Inferior parietal cortex (tissue), 1 donor: ENCODE measurements around the gene NUCB1.

Source experiments
- DNase-seq: peaks from one replicate; pipeline ENCODE4 v3.0.0-alpha.2; 2016; ENCODE audit errors: extremely low spot score

The NUCB1 gene

DNA sequence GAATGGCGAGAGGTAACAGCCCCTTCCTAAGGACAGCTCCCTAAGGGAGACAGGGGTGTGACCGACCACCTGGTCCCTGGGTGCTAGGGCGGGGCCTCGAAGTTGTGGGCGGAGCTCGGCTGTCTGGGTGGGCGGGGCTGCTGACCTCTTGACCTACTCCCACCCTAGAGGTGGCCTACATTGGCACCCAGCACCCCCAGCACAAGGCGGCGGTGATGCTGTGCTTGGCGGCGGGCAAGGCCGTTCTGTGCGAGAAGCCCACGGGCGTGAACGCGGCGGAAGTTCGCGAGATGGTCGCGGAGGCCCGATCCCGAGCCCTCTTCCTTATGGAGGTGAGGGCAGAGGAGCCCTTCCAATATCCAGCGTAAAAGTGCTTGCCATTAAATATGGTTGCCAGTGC, 35.8 kb downstream of the NUCB1 start:
- DNase-seq, result no peak

DNA sequence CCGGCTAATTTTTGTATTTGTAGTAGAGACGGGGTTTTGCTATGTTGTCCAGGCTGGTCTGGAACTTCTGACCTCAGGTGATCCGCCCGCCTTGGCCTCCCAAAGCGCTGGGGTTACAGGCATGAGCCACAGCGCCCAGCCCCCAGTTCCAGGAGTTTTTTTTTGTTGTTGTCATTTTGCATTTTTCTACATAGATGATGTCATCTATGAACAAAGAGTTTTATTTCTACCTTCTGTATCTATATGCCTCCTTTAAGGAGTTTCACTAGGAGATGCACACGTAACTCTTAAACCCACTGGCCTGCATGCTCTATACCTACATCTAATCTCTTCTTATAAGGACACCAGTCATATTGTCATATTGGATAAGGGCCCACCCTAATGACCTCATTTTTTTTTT, 38.1 kb downstream of the NUCB1 start:
- no peak for DNase-seq

DNA sequence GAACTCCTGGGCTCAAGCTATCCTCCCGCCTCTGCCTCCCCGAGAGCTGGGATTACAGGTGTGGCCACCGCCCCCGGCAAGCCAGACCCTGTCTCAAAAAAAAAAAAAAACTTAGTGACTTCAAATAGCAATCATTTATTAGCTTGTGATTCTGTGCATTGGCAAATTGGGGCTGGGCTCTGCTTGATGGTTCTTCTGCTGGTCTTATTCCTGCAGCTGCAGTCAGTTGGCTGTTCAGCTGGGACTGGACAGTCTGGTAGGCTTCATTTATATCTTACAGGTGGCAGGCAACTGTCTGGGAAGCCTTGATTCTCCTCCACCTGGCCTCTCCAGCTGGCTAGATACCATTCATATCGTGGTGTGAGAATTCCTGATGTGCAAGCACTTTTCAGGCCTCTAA, 40.8 kb downstream of the NUCB1 start:
- DNase-seq, result no peak

DNA sequence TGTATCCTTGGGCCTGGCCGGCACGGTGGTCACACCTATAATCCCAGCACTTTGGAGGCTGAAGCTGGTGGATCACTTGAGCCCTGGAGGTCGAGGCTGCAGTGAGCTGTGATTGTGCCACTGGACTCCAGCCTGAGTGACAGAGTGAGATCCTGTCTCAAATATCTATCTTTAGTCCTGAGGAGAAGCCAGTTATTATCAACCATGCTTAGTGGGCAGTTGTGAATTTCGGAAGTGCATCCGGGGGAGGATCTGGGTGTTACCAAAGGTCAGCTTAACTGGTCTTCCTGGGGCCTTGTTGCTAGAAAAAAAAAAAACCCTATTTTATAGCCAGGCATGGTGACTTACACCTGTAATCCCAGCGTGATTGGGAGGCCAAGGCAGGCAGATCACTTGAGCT, 43.0 kb downstream of the NUCB1 start:
- DNase-seq, result no peak

- no peak for DNase-seq
These were observed 45.3 kb downstream of the NUCB1 start for GRCh38 chr19:48945415-48945814.

GRCh38 chr19:48945817-48946216, 45.7 kb downstream of the NUCB1 start:
- no peak for DNase-seq

DNA sequence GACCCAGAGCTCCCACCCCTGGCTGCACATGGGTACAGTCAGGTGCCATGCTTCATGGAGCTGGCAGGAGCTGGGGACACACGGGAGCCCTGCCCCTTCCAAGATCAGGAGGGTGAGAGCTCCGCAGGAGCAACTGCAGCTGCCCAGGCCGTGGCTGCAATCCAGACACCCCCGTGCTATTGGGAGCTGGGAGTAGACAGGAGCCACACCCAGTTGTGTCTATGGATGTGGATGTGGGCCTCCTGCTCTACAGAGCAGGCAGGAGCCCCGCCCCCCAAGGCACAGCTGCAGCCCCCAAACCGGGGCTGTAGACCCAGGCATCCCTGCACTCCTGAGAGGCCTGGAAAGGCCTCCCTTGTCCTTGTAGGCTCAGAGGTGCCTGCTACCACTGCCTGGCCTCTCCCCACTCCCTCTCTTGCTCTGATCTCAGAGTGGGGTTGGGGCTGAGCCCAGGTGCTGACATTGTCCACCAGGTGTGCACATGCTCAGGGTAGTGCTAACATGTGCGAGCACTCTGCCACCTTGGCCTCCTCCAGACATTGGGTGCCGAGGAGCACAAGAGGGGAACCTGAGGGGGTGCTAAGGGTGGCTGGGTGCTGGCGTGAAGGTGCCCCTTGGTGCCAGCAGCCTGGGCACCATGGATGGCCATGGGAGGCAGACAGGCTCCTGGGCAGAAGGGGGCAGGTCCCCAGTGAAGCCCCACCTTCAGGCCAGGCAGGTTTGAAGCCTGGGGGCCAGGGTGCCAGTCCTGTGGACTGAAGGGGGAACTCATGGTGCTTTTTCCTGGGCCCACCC, 46.5 kb downstream of the NUCB1 start:
- DNase-seq, result no peak

DNA sequence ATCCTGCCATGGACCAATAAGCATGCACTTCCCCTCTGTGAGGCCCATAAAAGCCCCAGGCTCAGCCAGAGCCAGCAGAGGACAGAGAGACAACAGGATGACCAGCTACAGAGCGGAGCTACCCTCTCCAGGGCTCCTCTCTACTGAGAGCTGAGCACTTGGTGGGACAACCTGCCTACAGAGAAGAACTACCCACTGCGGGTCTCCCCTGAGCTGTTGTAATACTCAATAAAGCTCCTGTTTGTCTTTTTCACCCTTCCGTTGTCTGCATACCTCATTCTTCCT, 47.1 kb downstream of the NUCB1 start:
- DNase-seq, result no peak

DNA sequence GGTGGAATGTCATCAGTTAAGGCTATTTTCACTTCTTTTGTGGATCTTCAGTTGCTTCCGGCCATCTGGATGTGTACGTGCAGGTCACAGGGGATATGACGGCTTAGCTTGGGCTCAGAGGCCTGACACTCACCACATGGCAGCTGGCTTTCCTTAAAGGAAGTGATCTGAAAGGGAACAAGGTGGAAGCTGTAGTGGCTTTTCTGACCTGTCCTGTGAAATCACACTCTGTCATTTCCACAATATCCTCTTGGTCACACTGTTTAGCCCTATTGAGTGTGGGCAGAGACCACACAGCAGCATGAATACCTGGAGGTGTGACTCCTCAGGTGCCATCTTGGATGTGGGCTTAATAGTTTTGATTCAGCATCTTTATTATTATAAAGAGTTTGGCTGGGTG, 50.0 kb downstream of the NUCB1 start:
- DNase-seq, result no peak

DNA sequence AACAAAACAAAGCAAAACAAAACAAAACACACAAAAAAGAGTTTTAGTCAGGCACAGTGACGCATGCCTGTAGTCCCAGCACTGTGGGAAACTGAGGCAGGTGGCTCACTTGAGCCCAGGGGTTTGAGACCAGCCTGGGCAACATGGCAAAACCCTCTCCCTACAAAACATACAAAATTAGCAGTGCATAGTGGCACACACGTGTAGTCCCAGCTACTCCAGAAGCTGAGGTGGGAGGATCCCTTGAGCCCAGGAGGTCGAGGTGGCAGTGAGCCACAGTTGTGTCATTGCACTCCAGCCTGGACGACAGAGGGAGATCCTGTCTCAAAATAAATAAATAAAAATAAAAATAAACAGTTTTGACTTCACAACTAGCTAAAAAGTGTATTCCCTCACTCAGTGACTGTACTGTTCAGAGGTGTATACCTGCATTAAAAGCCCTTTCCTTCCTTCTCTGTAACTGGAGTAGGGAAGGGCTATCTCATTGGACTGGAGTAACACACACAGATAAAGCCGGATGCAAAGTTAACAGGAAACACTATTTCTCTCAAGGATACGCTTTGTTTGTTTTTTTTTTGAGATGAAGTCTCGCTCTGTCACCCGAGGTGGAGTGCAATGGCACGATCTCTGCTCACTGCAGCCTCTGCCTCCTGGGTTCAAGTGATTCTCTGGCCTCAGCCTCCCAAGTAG, 50.9 kb downstream of the NUCB1 start:
- DNase-seq, result no peak

- no peak for DNase-seq
These were observed 53.0 kb downstream of the NUCB1 start for GRCh38 chr19:48953141-48953540.

GRCh38 chr19:48953990-48954594, 54.0 kb downstream of the NUCB1 start:
- DNase-seq, result no peak

DNA sequence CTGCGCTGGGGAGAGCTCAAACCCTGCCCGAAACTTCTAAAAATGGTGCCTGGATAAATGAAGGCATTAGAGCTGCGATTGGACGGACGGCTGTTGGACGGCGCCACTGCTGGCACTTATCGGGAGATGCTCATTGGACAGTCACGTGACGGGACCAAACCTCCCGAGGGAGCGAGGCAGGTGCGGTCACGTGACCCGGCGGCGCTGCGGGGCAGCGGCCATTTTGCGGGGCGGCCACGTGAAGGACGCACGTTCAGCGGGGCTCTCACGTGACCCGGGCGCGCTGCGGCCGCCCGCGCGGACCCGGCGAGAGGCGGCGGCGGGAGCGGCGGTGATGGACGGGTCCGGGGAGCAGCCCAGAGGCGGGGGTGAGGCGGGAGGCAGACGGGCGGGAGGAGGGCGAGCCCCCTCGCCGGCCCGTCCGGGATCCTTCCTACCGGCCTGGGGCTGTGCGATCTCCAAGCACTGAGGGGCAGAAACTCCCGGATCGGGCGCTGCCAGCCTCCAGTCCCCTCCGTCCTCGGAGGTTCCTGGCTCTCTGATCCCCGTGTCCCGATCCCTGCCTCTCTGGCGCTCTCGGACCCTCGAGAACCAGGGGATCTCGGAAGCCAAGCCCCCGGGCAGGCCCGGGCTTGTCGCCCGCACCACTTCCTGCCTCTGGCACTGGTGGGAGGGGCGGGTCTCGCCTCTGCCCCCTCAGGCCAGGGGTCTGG, 54.6 kb downstream of the NUCB1 start, which contains the start of gene BAX:
Gene BAX (plus strand): TSS at position 281 of the 713 bp plus-strand sequence. CDS start 54 bp downstream, at position 335.
- peak; percentile 95 for DNase-seq

GRCh38 chr19:48955308-48955958, 55.3 kb downstream of the NUCB1 start:
- DNase-seq, result no peak

DNA sequence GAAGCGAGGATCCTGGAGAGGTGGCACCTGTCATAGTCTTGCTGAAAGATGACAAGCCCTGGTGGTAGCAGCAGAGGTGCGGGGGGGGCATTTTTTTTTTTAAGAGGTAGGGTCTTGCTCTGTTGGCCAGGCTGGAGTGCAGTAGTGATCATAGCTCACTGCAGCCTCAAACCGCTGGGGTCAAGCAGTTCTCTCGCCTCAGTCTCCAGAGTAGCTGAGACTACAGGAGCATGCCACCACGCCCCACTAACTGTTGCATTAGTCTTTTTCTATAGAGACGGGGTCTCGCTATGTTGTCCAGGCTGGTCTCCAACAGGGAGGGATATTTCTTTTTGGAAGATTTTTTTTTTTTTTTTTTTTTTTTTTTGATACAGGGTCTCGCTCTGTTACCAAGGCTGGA, 57.9 kb downstream of the NUCB1 start:
- DNase-seq, result no peak

DNA sequence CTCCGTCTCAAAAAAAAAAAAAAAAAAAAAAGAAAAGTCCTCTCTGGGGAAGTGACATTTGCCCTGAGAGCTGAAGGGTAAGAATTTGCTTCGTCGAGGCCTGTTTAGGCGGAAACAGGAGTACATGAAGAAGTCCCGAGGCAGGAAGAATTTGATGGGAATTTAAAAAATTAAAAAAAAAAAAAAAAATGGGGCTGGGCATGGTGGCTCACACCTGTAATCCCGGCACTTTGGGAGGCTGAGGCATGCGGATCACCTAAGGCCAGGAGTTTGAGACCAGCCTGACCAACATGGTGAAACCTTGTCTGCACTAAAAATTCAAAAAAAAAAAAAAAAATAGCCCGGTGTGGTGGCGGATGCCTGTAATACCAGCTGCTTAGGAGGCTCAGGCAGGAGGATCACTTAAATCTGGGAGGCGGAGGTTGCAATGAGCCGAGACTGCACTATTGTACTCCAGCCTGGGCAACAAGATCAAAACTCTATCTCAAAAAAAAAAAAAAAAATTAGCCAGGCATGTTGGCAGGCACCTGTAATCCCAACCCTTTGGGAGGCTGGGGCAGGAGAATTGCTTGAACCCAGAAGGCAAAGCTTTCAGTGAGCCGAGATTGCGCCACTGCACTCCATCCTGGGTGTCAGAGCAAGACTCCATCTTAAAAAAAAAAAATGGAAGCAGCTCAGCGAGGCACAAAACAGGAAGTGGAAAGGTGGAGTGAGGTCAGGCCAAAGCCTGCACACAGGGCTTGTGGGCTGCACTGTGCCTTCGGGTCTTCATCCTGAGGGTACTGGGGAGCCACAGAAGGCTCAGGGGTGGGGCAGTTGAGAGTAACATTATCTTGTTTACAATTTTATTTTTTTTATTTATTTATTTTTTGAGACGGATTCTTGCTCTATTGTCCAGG, 59.5 kb downstream of the NUCB1 start:
- DNase-seq, result no peak

- DNase-seq, result no peak
These were observed 61.0 kb downstream of the NUCB1 start for GRCh38 chr19:48961051-48961649.

DNA sequence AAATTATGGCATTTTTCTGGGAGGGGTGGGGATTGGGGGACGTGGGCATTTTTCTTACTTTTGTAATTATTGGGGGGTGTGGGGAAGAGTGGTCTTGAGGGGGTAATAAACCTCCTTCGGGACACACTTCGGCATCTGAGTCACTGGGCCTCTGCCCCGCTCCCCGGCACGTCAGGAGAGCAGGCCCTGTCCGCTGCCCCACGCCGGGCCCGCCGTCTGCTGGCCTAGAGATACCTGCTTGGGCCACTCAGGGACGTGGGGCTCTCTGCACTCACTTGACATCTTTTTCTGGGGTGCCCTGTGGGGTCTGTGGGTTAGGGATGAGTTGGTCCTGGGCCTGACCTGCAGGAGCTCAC, 61.5 kb downstream of the NUCB1 start:
- DNase-seq, result no peak

DNA sequence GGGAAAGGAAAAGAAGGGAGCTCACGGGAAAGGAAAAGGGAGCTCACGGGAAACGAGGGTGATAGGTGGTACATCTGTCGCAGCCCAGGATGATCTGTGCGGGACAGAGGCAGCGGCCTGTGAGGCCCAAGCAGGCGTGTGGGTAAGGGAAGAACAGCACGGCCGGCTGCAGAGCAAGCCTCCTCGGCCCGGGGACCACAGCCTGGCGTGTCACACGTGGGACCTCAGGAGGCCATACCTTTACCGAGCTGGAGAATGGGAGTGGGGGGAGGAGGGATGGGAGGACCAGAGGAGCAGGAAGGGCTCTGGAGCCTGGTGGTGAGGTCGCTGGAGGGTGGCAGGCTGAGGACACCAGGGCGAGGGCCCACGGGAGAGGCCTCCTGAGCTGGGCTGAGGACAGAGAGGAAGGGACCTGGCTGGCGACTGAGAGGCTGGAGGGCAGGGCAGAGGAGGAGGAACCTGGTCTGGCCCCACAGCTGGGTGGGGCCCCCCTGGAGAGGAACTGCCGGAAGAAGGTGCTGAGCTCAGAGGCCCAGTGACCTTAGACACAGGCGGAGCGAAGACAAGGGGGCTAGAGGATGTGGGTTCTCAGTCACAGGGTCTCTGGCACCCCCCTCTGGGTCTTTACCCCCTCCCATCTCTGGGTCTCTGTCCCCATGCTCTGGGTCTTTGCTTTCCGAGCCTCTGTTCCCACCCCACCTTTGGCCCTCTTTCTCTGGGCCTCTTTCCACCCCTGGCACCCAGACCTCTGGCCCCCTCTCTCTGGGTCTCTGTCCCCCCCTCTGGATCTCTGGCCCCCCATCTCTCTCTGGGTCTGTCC, 62.1 kb downstream of the NUCB1 start:
- DNase-seq, result no peak

DNA sequence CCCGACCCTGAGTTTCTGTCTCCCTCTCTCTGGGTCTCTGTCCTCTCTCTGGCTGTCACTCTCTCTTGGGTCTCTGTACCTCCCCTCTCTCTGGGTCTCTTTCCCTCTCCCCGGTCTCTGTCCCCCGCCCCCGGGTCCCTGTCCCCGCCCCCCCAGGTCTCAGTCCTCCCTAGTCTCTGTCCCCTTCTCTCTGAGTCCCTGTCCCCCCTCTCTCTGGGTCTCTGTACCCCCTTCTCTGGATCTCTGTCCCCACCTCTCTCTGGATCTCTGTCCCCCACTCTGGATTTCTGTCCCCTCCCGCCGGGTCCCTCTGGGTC, 62.7 kb downstream of the NUCB1 start:
- DNase-seq, result no peak
